Naive thymus-derived CD4-positive, alpha-beta T cell (primary cell): ENCODE measurements around the gene SLC26A4. TPM values are rescaled to one million over a fixed set of nuclear protein-coding genes. Genes with fewer than 3 reads are reported as not detected.

Experiments used
- ATAC-seq: fragments of 150-1000 bp; cut with Tn5 transposase; 2 replicates; pipeline ENCODE4 v1.10.0; 2021; ENCODE audit warnings: mild to moderate bottlenecking, moderate library complexity
- CTCF ChIA-PET: fragments of 350-600 bp; sonication (Branson Sonifier 250); formaldehyde crosslinking; loops from one replicate; lab custom pipeline; 2021; ENCODE audit warnings: antibody characterized with exemption; lab: Charles Lee
- POLR2A ChIA-PET: fragments of 350-600 bp; sonication (Branson Sonifier 250); formaldehyde crosslinking; loops from one replicate; lab custom pipeline; 2021; ENCODE audit warnings: antibody characterized with exemption, inconsistent platforms; lab: Charles Lee
- DNase-seq, 9 donors: peaks; one replicate each; pipeline versions ENCODE4 v3.0.0 to v3.0.0-alpha.2; 2020 to 2022; ENCODE audit warnings: mixed read lengths in 1 of 9
- H3K27ac ChIP-seq: one replicate; pipeline ENCODE4 v1.7.0; 2013; ENCODE audit warnings: mild to moderate bottlenecking, low read depth, low read length, moderate library complexity
- H3K27me3 ChIP-seq, 2 donors: one replicate each; pipeline ENCODE4 v1.7.0; 2013; ENCODE audit warnings: low read length in 2 of 2, mild to moderate bottlenecking in 2 of 2, moderate library complexity in 2 of 2; ENCODE audit not compliant: control insufficient read depth in 2 of 2, insufficient read depth in 2 of 2
- H3K36me3 ChIP-seq, 3 experiments: 1 replicate in 2 of 3; 2 replicates in 1 of 3; pipeline ENCODE4 v1.7.0; 2013; ENCODE audit warnings: low read length in 3 of 3, mild to moderate bottlenecking in 3 of 3, moderate library complexity in 1 of 3; ENCODE audit not compliant: insufficient read depth in 3 of 3, control insufficient read depth in 2 of 3
- H3K4me1 ChIP-seq, 2 donors: one replicate each; pipeline ENCODE4 v1.7.0; 2013; ENCODE audit warnings: low read length in 2 of 2, mild to moderate bottlenecking in 2 of 2, moderate library complexity in 1 of 2; ENCODE audit not compliant: control insufficient read depth in 2 of 2, insufficient read depth in 2 of 2
- H3K4me3 ChIP-seq: 2 replicates; pipeline ENCODE4 v1.7.0; 2013; ENCODE audit warnings: mild to moderate bottlenecking, low read length
- H3K9me3 ChIP-seq, 3 experiments: 1 replicate in 2 of 3; 2 replicates in 1 of 3; pipeline ENCODE4 v1.7.0; 2013; ENCODE audit warnings: low read length in 3 of 3; ENCODE audit not compliant: control insufficient read depth in 2 of 3
- H3K27ac Mint-ChIP-seq, 9 donors: one replicate each; pipeline ENCODE4 v1.8.0; 2020 to 2022; ENCODE audit warnings: mixed read lengths in 9 of 9, mild to moderate bottlenecking in 8 of 9, moderate library complexity in 5 of 9, inconsistent platforms in 2 of 9
- H3K27me3 Mint-ChIP-seq, 5 donors: one replicate each; pipeline ENCODE4 v1.8.0; 2021 to 2022; ENCODE audit warnings: mixed read lengths in 5 of 5, mild to moderate bottlenecking in 1 of 5
- H3K36me3 Mint-ChIP-seq, 5 donors: one replicate each; pipeline ENCODE4 v1.8.0; 2020 to 2022; ENCODE audit warnings: mixed read lengths in 5 of 5, mild to moderate bottlenecking in 3 of 5, inconsistent platforms in 1 of 5
- H3K4me1 Mint-ChIP-seq, 7 donors: one replicate each; pipeline ENCODE4 v1.8.0; 2020 to 2022; ENCODE audit warnings: mixed read lengths in 7 of 7, mild to moderate bottlenecking in 3 of 7, inconsistent platforms in 1 of 7
- H3K4me3 Mint-ChIP-seq, 10 donors: one replicate each; pipeline ENCODE4 v1.8.0; 2020 to 2022; ENCODE audit warnings: mild to moderate bottlenecking in 10 of 10, mixed read lengths in 10 of 10, moderate library complexity in 6 of 10, inconsistent platforms in 2 of 10
- H3K9me3 Mint-ChIP-seq, 11 donors: one replicate each; pipeline ENCODE4 v1.8.0; 2020 to 2022; ENCODE audit warnings: mixed read lengths in 11 of 11, mild to moderate bottlenecking in 4 of 11, inconsistent platforms in 1 of 11, moderate library complexity in 1 of 11
- intact Hi-C, 2 donors: fragments of 100-400 bp; cut with micrococcal nuclease; formaldehyde crosslinking; loops; one replicate each; pipeline ENCODE4 v1.15.1; 2023
- polyA plus RNA-seq, 2 donors: library from polyadenylated mRNA; unstranded; fragments of 300-500 nt; fragmentation: Illumina TruSeq; gene quantifications; one replicate each; pipeline ENCODE4 v1.2.3, GENCODE V29; 2021
- total RNA-seq, 6 experiments: library from RNA in 5 of 6; stranded (reverse) in 5 of 6; gene quantifications; 1 replicate in 5 of 6; 2 replicates in 1 of 6; pipeline ENCODE4 v1.2.3 and lab custom pipeline; 2021 to 2026

The SLC26A4 gene
- total and polyA plus RNA-seq, 7 experiments from 2014 or later, result 0.24 to 7.3 (median 0.27) TPM; not detected in 4

- H3K27ac ChIP-seq, result peak overlapping the region; percentile 4
- Mint-ChIP-seq H3K27ac (peak overlapping the region; percentile 19 to 91 (median 71)), H3K4me3 (peak overlapping the region in 3 of 10 donors; percentile 1 to 40 (median 12)), H3K4me1 (peaks cover 9 to 16% (median 14%) of the 10 kb centered on the region in 7 donors), H3K27me3 (peaks cover 0 to 5% (median 0%) of the 10 kb centered on the region in 5 donors), H3K36me3 (peaks cover 0 to 23% (median 3%) of the 10 kb centered on the region in 5 donors), H3K9me3 (peaks cover 0 to 5% (median 0%) of the 10 kb centered on the region in 11 donors)
- H3K4me1 ChIP-seq, result peaks cover 0 to 7% of the 10 kb centered on the region in 2 donors
- DNase-seq (peak in 1 of 9 donors; percentile 2), ATAC-seq (no peak)
- H3K4me3 ChIP-seq, result no peak overlapping the region
- no peaks in the 10 kb centered on the region for H3K27me3 ChIP-seq
- H3K9me3 ChIP-seq, result no peaks in the 10 kb centered on the region
- ChIA-PET POLR2A (no interaction called here), CTCF (no interaction called here)
- no peaks in the 10 kb centered on the region for H3K36me3 ChIP-seq
- intact Hi-C loops, result no loop called here
Observed at GRCh38 chr7:107678110-107678753, 17.6 kb downstream of the SLC26A4 start.

DNA sequence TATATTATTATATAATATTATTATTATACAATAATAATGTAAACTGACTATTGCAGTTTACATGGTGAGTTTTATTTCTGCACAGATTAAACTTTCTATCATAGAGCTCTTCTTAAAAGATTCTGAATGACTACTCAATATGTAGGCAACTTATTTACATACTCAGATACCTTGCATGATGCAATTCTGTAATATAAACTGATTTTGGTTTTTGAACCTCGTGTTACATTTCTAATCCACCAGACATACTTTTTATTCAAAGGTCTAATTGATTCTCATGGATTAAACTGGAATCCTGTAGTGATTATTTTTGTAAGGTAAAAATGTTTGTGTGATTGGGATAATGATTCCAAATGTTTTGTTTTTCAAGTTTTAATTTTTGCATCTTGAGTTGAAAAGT lies 19.9 kb downstream of the SLC26A4 start:
- Histone ChIP-seq H3K4me3 (no peak overlapping the region), H3K27ac (no peak overlapping the region), H3K36me3 (no peaks in the 10 kb centered on the region), H3K4me1 (peaks cover 0 to 7% of the 10 kb centered on the region in 2 donors), H3K9me3 (no peaks in the 10 kb centered on the region), H3K27me3 (no peaks in the 10 kb centered on the region)
- no peaks in the 10 kb centered on the region for H3K27me3 Mint-ChIP-seq
- H3K27ac Mint-ChIP-seq, result no peak overlapping the region
- CTCF ChIA-PET, result no interaction called here
- peaks cover 12 to 23% (median 19%) of the 10 kb centered on the region in 7 donors for H3K4me1 Mint-ChIP-seq
- peaks cover 0 to 5% (median 0%) of the 10 kb centered on the region in 11 donors for H3K9me3 Mint-ChIP-seq
- intact Hi-C loops, result no loop called here
- no peak overlapping the region for H3K4me3 Mint-ChIP-seq
- no peak for DNase-seq
- peaks cover 0 to 17% (median 3%) of the 10 kb centered on the region in 5 donors for H3K36me3 Mint-ChIP-seq
- ATAC-seq, result no peak
- POLR2A ChIA-PET, result no interaction called here

- H3K27me3 Mint-ChIP-seq, result no peaks in the 10 kb centered on the region
- peaks cover 0 to 4% (median 0%) of the 10 kb centered on the region in 11 donors for H3K9me3 Mint-ChIP-seq
- H3K4me3 Mint-ChIP-seq, result no peak overlapping the region
- DNase-seq (no peak), ATAC-seq (no peak)
- no peak overlapping the region for H3K27ac Mint-ChIP-seq
- H3K9me3 ChIP-seq, result no peaks in the 10 kb centered on the region
- H3K36me3 ChIP-seq, result no peaks in the 10 kb centered on the region
- ChIA-PET POLR2A (interaction anchor here (0.8 kb wide), 1 partner anchor 37 kb away, joined by 3 read pairs; no protein-coding TSS in a partner anchor), CTCF (no interaction called here)
- peaks cover 0 to 7% (median 3%) of the 10 kb centered on the region in 5 donors for H3K36me3 Mint-ChIP-seq
- peaks cover 0 to 7% of the 10 kb centered on the region in 2 donors for H3K4me1 ChIP-seq
- H3K27me3 ChIP-seq, result no peaks in the 10 kb centered on the region
- H3K4me3 ChIP-seq, result no peak overlapping the region
- peaks cover 14 to 30% (median 26%) of the 10 kb centered on the region in 7 donors for H3K4me1 Mint-ChIP-seq
- H3K27ac ChIP-seq, result no peak overlapping the region
- intact Hi-C loops, result no loop called here
Observed at GRCh38 chr7:107682886-107683285, 22.3 kb downstream of the SLC26A4 start.

DNA sequence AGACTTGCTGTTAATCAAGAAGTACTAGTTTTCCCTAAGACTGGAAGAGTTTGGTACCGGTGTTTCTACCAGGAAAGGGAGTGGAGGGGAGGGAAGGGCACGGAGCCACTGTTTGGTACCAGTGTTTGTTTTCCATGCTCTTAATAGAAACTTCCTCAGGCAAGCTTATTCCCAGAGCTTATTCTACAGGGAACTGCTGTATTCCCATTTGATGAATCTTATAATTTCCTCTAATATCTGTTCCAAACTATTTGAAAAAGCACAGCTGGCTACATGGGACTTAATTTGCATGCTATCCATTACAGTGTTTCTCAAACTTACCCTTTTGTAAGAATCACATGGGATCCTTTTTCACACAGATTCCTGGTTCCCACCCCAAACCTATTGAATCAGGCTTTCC lies 23.7 kb downstream of the SLC26A4 start:
- POLR2A ChIA-PET, result interaction anchor here (0.9 kb wide), 1 partner anchor 9 kb away, joined by 3 read pairs; no protein-coding TSS in a partner anchor
- Histone ChIP-seq H3K36me3 (no peaks in the 10 kb centered on the region), H3K4me3 (no peak overlapping the region), H3K4me1 (no peaks in the 10 kb centered on the region), H3K9me3 (no peaks in the 10 kb centered on the region), H3K27ac (no peak overlapping the region), H3K27me3 (no peaks in the 10 kb centered on the region)
- intact Hi-C loops, result no loop called here
- peaks cover under 1 to 20% (median 13%) of the 10 kb centered on the region in 7 donors for H3K4me1 Mint-ChIP-seq
- ATAC-seq (no peak), DNase-seq (no peak)
- H3K4me3 Mint-ChIP-seq, result no peak overlapping the region
- no peak overlapping the region for H3K27ac Mint-ChIP-seq
- peaks cover 0 to 2% (median 0%) of the 10 kb centered on the region in 11 donors for H3K9me3 Mint-ChIP-seq
- CTCF ChIA-PET, result no interaction called here
- H3K27me3 Mint-ChIP-seq, result no peaks in the 10 kb centered on the region
- peaks cover 0 to 4% (median 0%) of the 10 kb centered on the region in 5 donors for H3K36me3 Mint-ChIP-seq

DNA sequence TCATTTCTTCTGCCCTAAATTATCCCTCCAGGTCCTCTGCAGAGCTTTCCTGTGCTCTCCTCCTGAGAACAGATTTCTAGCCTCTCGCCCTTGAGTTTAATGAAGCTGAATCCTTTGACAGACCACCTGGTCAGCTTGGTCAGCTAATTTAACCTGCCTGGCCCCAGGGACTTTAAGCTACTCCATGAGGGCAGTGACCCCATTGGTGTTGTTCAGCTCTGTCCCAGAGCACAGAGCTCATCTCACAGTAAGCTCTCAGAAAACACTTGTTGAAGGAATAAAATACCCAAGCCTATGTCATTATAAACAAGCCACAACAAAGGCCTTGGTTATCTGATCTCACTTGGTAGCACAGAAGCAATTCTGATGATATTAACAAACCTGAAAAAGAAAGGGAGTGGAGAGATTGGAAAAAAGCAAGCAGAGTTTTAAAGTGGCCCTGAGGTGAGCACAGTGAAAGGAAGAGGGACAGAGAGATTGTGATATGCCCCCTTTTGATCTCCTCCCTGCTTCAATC lies 24.4 kb downstream of the SLC26A4 start:
- POLR2A ChIA-PET, result interaction anchor here (0.9 kb wide), 1 partner anchor 9 kb away, joined by 3 read pairs; no protein-coding TSS in a partner anchor

DNA sequence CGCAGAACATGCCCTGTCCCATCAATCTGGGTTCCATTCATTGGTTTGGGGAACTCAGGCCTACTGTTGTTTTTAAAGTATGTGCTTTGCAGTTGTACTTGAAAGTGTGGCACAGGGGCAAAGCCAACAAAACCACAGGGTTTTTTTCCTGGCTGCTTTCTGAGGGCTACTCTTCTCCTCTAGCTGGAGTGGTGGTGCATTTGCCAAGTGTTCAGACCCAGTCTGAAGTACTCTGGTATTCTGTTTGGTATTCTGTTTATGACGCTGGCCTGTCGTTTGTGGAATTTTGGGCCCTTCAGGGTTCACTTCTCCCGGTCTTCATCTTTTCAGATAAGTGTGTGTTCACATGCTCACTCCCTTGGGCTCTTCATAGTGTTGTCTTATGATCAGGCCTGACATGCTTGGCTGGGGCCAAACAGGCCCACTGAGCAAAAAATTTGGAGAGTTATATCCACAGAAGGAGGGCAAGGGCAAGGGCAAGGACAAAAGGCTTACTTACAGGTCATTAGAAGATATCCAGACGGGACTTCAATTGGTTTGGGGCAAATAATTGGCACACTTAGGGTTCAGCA lies 26.3 kb downstream of the SLC26A4 start:
- H3K4me3 Mint-ChIP-seq, result no peak overlapping the region
- POLR2A ChIA-PET, result no interaction called here
- CTCF ChIA-PET, result no interaction called here
- H3K27me3 Mint-ChIP-seq, result peaks cover 0 to 13% (median 0%) of the 10 kb centered on the region in 5 donors
- H3K9me3 Mint-ChIP-seq, result peaks cover 0 to 2% (median 0%) of the 10 kb centered on the region in 11 donors
- H3K27ac Mint-ChIP-seq, result no peak overlapping the region
- Histone ChIP-seq H3K4me1 (no peaks in the 10 kb centered on the region), H3K27ac (no peak overlapping the region), H3K36me3 (no peaks in the 10 kb centered on the region), H3K4me3 (no peak overlapping the region), H3K9me3 (no peaks in the 10 kb centered on the region), H3K27me3 (no peaks in the 10 kb centered on the region)
- DNase-seq (no peak), ATAC-seq (no peak)
- H3K4me1 Mint-ChIP-seq, result peaks cover 0 to 20% (median 13%) of the 10 kb centered on the region in 7 donors
- peaks cover 0 to 3% (median 0%) of the 10 kb centered on the region in 5 donors for H3K36me3 Mint-ChIP-seq
- intact Hi-C loops, result no loop called here

More for the DNA sequence above, 24.4 kb downstream of the SLC26A4 start:
- ATAC-seq, result peak; percentile 26
- no peak overlapping the region for H3K27ac ChIP-seq
- intact Hi-C loops, result no loop called here
- no peaks in the 10 kb centered on the region for H3K4me1 ChIP-seq
- H3K36me3 ChIP-seq, result no peaks in the 10 kb centered on the region
- Mint-ChIP-seq H3K4me1 (peaks cover 0 to 20% (median 13%) of the 10 kb centered on the region in 7 donors), H3K4me3 (no peak overlapping the region), H3K36me3 (peaks cover 0 to 4% (median 0%) of the 10 kb centered on the region in 5 donors), H3K9me3 (peaks cover 0 to 2% (median 0%) of the 10 kb centered on the region in 11 donors), H3K27ac (no peak overlapping the region), H3K27me3 (peaks cover 0 to under 1% (median 0%) of the 10 kb centered on the region in 5 donors)
- H3K27me3 ChIP-seq, result no peaks in the 10 kb centered on the region
- no peak for DNase-seq
- H3K4me3 ChIP-seq, result no peak overlapping the region
- H3K9me3 ChIP-seq, result no peaks in the 10 kb centered on the region
- CTCF ChIA-PET, result no interaction called here
